Stimulated activated CD4-positive, alpha-beta T cell treated with anti-CD3 and anti-CD28 coated beads, Interleukin-12 subunit alpha, Interleukin-12 subunit beta, amount 100 ng/mL, for 4 hours (primary cell): Measurements from ENCODE around the gene DACH1.

Experiments used
- DNase-seq: peaks from one replicate; pipeline ENCODE4 v3.0.0-alpha.2; 2020

DACH1 gene

GRCh38 chr13:71685072-71685471 lies 181.9 kb downstream of the DACH1 start:
- no peak for DNase-seq

GRCh38 chr13:71681901-71682613 lies 184.9 kb downstream of the DACH1 start:
- no peak for DNase-seq

- no peak for DNase-seq
Measured at GRCh38 chr13:71677124-71677523, 189.9 kb downstream of the DACH1 start.

GRCh38 chr13:71672512-71672911 lies 194.5 kb downstream of the DACH1 start:
- DNase-seq: no peak

GRCh38 chr13:71663431-71663830 lies 203.6 kb downstream of the DACH1 start:
- DNase-seq: no peak

- no peak for DNase-seq
Measured at GRCh38 chr13:71661921-71662320, 205.1 kb downstream of the DACH1 start.

- no peak for DNase-seq
Measured at GRCh38 chr13:71659404-71659803, 207.6 kb downstream of the DACH1 start.

GRCh38 chr13:71645467-71645866 lies 221.5 kb downstream of the DACH1 start:
- DNase-seq: no peak

GRCh38 chr13:71644579-71644978 lies 222.4 kb downstream of the DACH1 start:
- no peak for DNase-seq

GRCh38 chr13:71643448-71643860 lies 223.6 kb downstream of the DACH1 start:
- DNase-seq: no peak

- no peak for DNase-seq
Measured at GRCh38 chr13:71638751-71639150, 228.3 kb downstream of the DACH1 start.

- DNase-seq: no peak
Measured at GRCh38 chr13:71634602-71635443, 232.2 kb downstream of the DACH1 start.

GRCh38 chr13:71634182-71634581 lies 232.8 kb downstream of the DACH1 start:
- DNase-seq: no peak

GRCh38 chr13:71632721-71633120 lies 234.3 kb downstream of the DACH1 start:
- no peak for DNase-seq

- no peak for DNase-seq
Measured at GRCh38 chr13:71632206-71632605, 234.8 kb downstream of the DACH1 start.

GRCh38 chr13:71629167-71629566 lies 237.8 kb downstream of the DACH1 start:
- no peak for DNase-seq

GRCh38 chr13:71626421-71627117 lies 240.4 kb downstream of the DACH1 start:
- no peak for DNase-seq

GRCh38 chr13:71625694-71626093 lies 241.3 kb downstream of the DACH1 start:
- DNase-seq: no peak

GRCh38 chr13:71624653-71625600 lies 242.1 kb downstream of the DACH1 start:
- DNase-seq: no peak

GRCh38 chr13:71621174-71622124 lies 245.6 kb downstream of the DACH1 start:
- no peak for DNase-seq

GRCh38 chr13:71619096-71619495 lies 247.9 kb downstream of the DACH1 start:
- DNase-seq: no peak
